ENCODE measurements around the gene KRT83.
"Not testable (repeated sequence)": the region's sequence is repeated elsewhere in the genome, so short reads cannot be mapped to it uniquely, and the experiment has no call there.

KRT83 gene

GRCh38 chr12:52353766-52354165, 32.6 kb upstream of the KRT83 start:
- no peak for DNase-seq (ENCODE audit: low read depth)

- DNase-seq (ENCODE audit: low read depth): no peak
These were observed 31.8 kb upstream of the KRT83 start for GRCh38 chr12:52352951-52353350.

GRCh38 chr12:52351196-52352059, 30.2 kb upstream of the KRT83 start:
- no peak for DNase-seq (ENCODE audit: low read depth)

- DNase-seq (ENCODE audit: low read depth): no peak
These were observed 29.6 kb upstream of the KRT83 start for GRCh38 chr12:52350786-52351185.

GRCh38 chr12:52350021-52350620, 28.9 kb upstream of the KRT83 start:
- DNase-seq (ENCODE audit: low read depth): no peak

GRCh38 chr12:52349196-52349595, 28.0 kb upstream of the KRT83 start:
- no peak for DNase-seq (ENCODE audit: low read depth)

- DNase-seq (ENCODE audit: low read depth): no peak
These were observed 26.6 kb upstream of the KRT83 start for GRCh38 chr12:52347551-52348510.

- DNase-seq (ENCODE audit: low read depth): no peak
These were observed 25.8 kb upstream of the KRT83 start for GRCh38 chr12:52347016-52347415.

GRCh38 chr12:52346593-52346992, 25.4 kb upstream of the KRT83 start:
- no peak for DNase-seq (ENCODE audit: low read depth)

- not testable (repeated sequence) for DNase-seq (ENCODE audit: low read depth)
These were observed 23.8 kb upstream of the KRT83 start for GRCh38 chr12:52345041-52345440.

- DNase-seq (ENCODE audit: low read depth): no peak
These were observed 22.9 kb upstream of the KRT83 start for GRCh38 chr12:52344111-52344510.

- no peak for DNase-seq (ENCODE audit: low read depth)
These were observed 22.4 kb upstream of the KRT83 start for GRCh38 chr12:52343550-52343949.

- DNase-seq (ENCODE audit: low read depth): no peak
These were observed 21.7 kb upstream of the KRT83 start for GRCh38 chr12:52342781-52343490.

GRCh38 chr12:52341066-52341580, 19.9 kb upstream of the KRT83 start:
- no peak for DNase-seq (ENCODE audit: low read depth)

- DNase-seq (ENCODE audit: low read depth): no peak
These were observed 17.2 kb upstream of the KRT83 start for GRCh38 chr12:52338241-52338960.

GRCh38 chr12:52337054-52337453, 15.9 kb upstream of the KRT83 start:
- no peak for DNase-seq (ENCODE audit: low read depth)

GRCh38 chr12:52336641-52337040, 15.4 kb upstream of the KRT83 start:
- no peak for DNase-seq (ENCODE audit: low read depth)

- no peak for DNase-seq (ENCODE audit: low read depth)
These were observed 14.5 kb upstream of the KRT83 start for GRCh38 chr12:52335598-52336262.

- no peak for DNase-seq (ENCODE audit: low read depth)
These were observed 13.0 kb upstream of the KRT83 start for GRCh38 chr12:52334185-52334584.

- DNase-seq (ENCODE audit: low read depth): no peak
These were observed 12.1 kb upstream of the KRT83 start for GRCh38 chr12:52333321-52333720.
